Measurements from ENCODE around the gene ZBTB1. TPM values are rescaled to one million over a fixed set of nuclear protein-coding genes. Genes with fewer than 3 reads are reported as not detected.
A peak's percentile ranks its signal among the peaks of the same experiment; 100 is the strongest.

ZBTB1 gene
- total RNA-seq, 3 donors from 2014 or later: 24.0 to 28.5 (median 27.1) TPM

GRCh38 chr14:64525354-64525753 is 20.8 kb downstream of the ZBTB1 start:
- DNase-seq: no peak
- H3K4me3 Mint-ChIP-seq: no peak overlapping the region

GRCh38 chr14:64531567-64531966 is 27.0 kb downstream of the ZBTB1 start:
- peaks cover 1% of the 10 kb centered on the region for H3K4me1 Mint-ChIP-seq (ENCODE audit: low read depth)
- no peaks in the 10 kb centered on the region for H3K9me3 Mint-ChIP-seq
- H3K36me3 Mint-ChIP-seq (ENCODE audit: insufficient read depth): peaks cover 4% of the 10 kb centered on the region
- ATAC-seq (no peak), DNase-seq (no peak)
- H3K4me3 Mint-ChIP-seq: no peak overlapping the region
- H3K27me3 Mint-ChIP-seq (ENCODE audit: low read depth): no peaks in the 10 kb centered on the region

More at GRCh38 chr14:64525354-64525753, 20.8 kb downstream of the ZBTB1 start:
- Mint-ChIP-seq H3K4me1 (ENCODE audit: low read depth) (peaks cover 12% of the 10 kb centered on the region), H3K36me3 (ENCODE audit: insufficient read depth) (peaks cover 17% of the 10 kb centered on the region), H3K9me3 (no peaks in the 10 kb centered on the region), H3K27me3 (ENCODE audit: low read depth) (no peaks in the 10 kb centered on the region)
- no peak for ATAC-seq

- Mint-ChIP-seq H3K36me3 (ENCODE audit: insufficient read depth) (no peaks in the 10 kb centered on the region), H3K4me1 (ENCODE audit: low read depth) (peaks cover 20% of the 10 kb centered on the region), H3K27me3 (ENCODE audit: low read depth) (peaks cover 8% of the 10 kb centered on the region), H3K4me3 (peak overlapping the region; percentile 13), H3K9me3 (no peaks in the 10 kb centered on the region)
- no peak for DNase-seq
- ATAC-seq: no peak
Measured at GRCh38 chr14:64536488-64537245, 32.1 kb downstream of the ZBTB1 start.

GRCh38 chr14:64540208-64541202 is 35.9 kb downstream of the ZBTB1 start, which contains the start of gene HSPA2:
HSPA2 (plus strand) TSS chr14:64540741; CDS start chr14:64540850, 109 bp downstream.
- Mint-ChIP-seq H3K9me3 (no peaks in the 10 kb centered on the region), H3K4me3 (peak within 1 kb of the TSS; percentile 96), H3K4me1 (ENCODE audit: low read depth) (peaks cover 31% of the 10 kb centered on the region), H3K27me3 (ENCODE audit: low read depth) (peaks cover 11% of the 10 kb centered on the region), H3K36me3 (ENCODE audit: insufficient read depth) (no peaks in the 10 kb centered on the region)
- ATAC-seq: peak; percentile 95
- DNase-seq: peak; percentile 91

GRCh38 chr14:64541261-64541971 is 36.8 kb downstream of the ZBTB1 start:
- ATAC-seq: no peak
- DNase-seq: no peak
- H3K36me3 Mint-ChIP-seq (ENCODE audit: insufficient read depth): no peaks in the 10 kb centered on the region
- peaks cover 11% of the 10 kb centered on the region for H3K27me3 Mint-ChIP-seq (ENCODE audit: low read depth)
- H3K9me3 Mint-ChIP-seq: no peaks in the 10 kb centered on the region
- H3K4me1 Mint-ChIP-seq (ENCODE audit: low read depth): peaks cover 30% of the 10 kb centered on the region
- H3K4me3 Mint-ChIP-seq: peak overlapping the region; percentile 96

- Mint-ChIP-seq H3K4me1 (ENCODE audit: low read depth) (peaks cover 30% of the 10 kb centered on the region), H3K9me3 (no peaks in the 10 kb centered on the region), H3K27me3 (ENCODE audit: low read depth) (peaks cover 11% of the 10 kb centered on the region), H3K4me3 (peak overlapping the region; percentile 38), H3K36me3 (ENCODE audit: insufficient read depth) (no peaks in the 10 kb centered on the region)
- DNase-seq (no peak), ATAC-seq (no peak)
Measured at GRCh38 chr14:64541972-64542835, 37.6 kb downstream of the ZBTB1 start.

GRCh38 chr14:64542836-64543201 is 38.2 kb downstream of the ZBTB1 start:
- no peaks in the 10 kb centered on the region for H3K9me3 Mint-ChIP-seq
- H3K27me3 Mint-ChIP-seq (ENCODE audit: low read depth): peaks cover 11% of the 10 kb centered on the region
- H3K4me1 Mint-ChIP-seq (ENCODE audit: low read depth): peaks cover 30% of the 10 kb centered on the region
- H3K4me3 Mint-ChIP-seq: no peak overlapping the region
- DNase-seq (no peak), ATAC-seq (no peak)
- no peaks in the 10 kb centered on the region for H3K36me3 Mint-ChIP-seq (ENCODE audit: insufficient read depth)

- DNase-seq: no peak
- peaks cover 17% of the 10 kb centered on the region for H3K27me3 Mint-ChIP-seq (ENCODE audit: low read depth)
- no peak for ATAC-seq
- no peaks in the 10 kb centered on the region for H3K36me3 Mint-ChIP-seq (ENCODE audit: insufficient read depth)
- no peak overlapping the region for H3K4me3 Mint-ChIP-seq
- peaks cover 34% of the 10 kb centered on the region for H3K4me1 Mint-ChIP-seq (ENCODE audit: low read depth)
- no peaks in the 10 kb centered on the region for H3K9me3 Mint-ChIP-seq
Measured at GRCh38 chr14:64544607-64545312, 40.2 kb downstream of the ZBTB1 start.

GRCh38 chr14:64549016-64549415 is 44.4 kb downstream of the ZBTB1 start:
- no peak for ATAC-seq
- no peak for DNase-seq
- H3K4me1 Mint-ChIP-seq (ENCODE audit: low read depth): peaks cover 14% of the 10 kb centered on the region
- H3K36me3 Mint-ChIP-seq (ENCODE audit: insufficient read depth): no peaks in the 10 kb centered on the region
- peak overlapping the region; percentile 29 for H3K4me3 Mint-ChIP-seq
- H3K27me3 Mint-ChIP-seq (ENCODE audit: low read depth): peaks cover 6% of the 10 kb centered on the region
- no peaks in the 10 kb centered on the region for H3K9me3 Mint-ChIP-seq

- H3K27me3 Mint-ChIP-seq (ENCODE audit: low read depth): peaks cover 6% of the 10 kb centered on the region
- H3K36me3 Mint-ChIP-seq (ENCODE audit: insufficient read depth): no peaks in the 10 kb centered on the region
- H3K4me3 Mint-ChIP-seq: peak within 1 kb of the TSS; percentile 51
- DNase-seq (peak; percentile 19), ATAC-seq (peak; percentile 99 to 100)
- no peaks in the 10 kb centered on the region for H3K9me3 Mint-ChIP-seq
- peaks cover 14% of the 10 kb centered on the region for H3K4me1 Mint-ChIP-seq (ENCODE audit: low read depth)
Measured at GRCh38 chr14:64549791-64550620, 45.4 kb downstream of the ZBTB1 start, which contains the start of gene PPP1R36. PPP1R36 (plus strand) TSS chr14:64549961; CDS start chr14:64549998, 37 bp downstream.

GRCh38 chr14:64550621-64551333 is 46.2 kb downstream of the ZBTB1 start:
- H3K36me3 Mint-ChIP-seq (ENCODE audit: insufficient read depth): no peaks in the 10 kb centered on the region
- no peak for DNase-seq
- peak overlapping the region; percentile 51 for H3K4me3 Mint-ChIP-seq
- H3K27me3 Mint-ChIP-seq (ENCODE audit: low read depth): peaks cover 6% of the 10 kb centered on the region
- H3K4me1 Mint-ChIP-seq (ENCODE audit: low read depth): peaks cover 14% of the 10 kb centered on the region
- no peak for ATAC-seq
- H3K9me3 Mint-ChIP-seq: no peaks in the 10 kb centered on the region

- H3K36me3 Mint-ChIP-seq (ENCODE audit: insufficient read depth): no peaks in the 10 kb centered on the region
- H3K27me3 Mint-ChIP-seq (ENCODE audit: low read depth): peaks cover 3% of the 10 kb centered on the region
- no peak for DNase-seq
Measured at GRCh38 chr14:64554556-64554955, 50.0 kb downstream of the ZBTB1 start.

More at GRCh38 chr14:64554556-64554955, 50.0 kb downstream of the ZBTB1 start:
- Mint-ChIP-seq H3K9me3 (no peaks in the 10 kb centered on the region), H3K4me3 (no peak overlapping the region), H3K4me1 (ENCODE audit: low read depth) (peaks cover 7% of the 10 kb centered on the region)
- ATAC-seq: no peak

Measured in activated T-cell treated with anti-CD3 and anti-CD28 coated beads, Interleukin-2, amount 50 U/mL, for 4 hours (primary cell).